SHP77 (cell line): Measurements from ENCODE around the gene CACNA1E.

Source experiments
- DNase-seq, 2 experiments: peaks; one replicate each; lab custom pipeline; 2025; lab: John Stamatoyannopoulos, UW

The CACNA1E gene

GRCh38 chr1:181483285-181484195 is at the start of gene CACNA1E:
CACNA1E (plus strand) TSS chr1:181483517; CDS start chr1:181483745, 228 bp downstream.
- DNase-seq: no peak

- DNase-seq: no peak
Observed at GRCh38 chr1:181433931-181434330, 49.4 kb upstream of the CACNA1E start.

- no peak for DNase-seq
Observed at GRCh38 chr1:181438013-181438412, 45.3 kb upstream of the CACNA1E start.

- no peak for DNase-seq
Observed at GRCh38 chr1:181440510-181440909, 42.8 kb upstream of the CACNA1E start.

- no peak for DNase-seq
Observed at GRCh38 chr1:181442181-181442525, 41.2 kb upstream of the CACNA1E start.

- DNase-seq: no peak
Observed at GRCh38 chr1:181443231-181443853, 40.0 kb upstream of the CACNA1E start.

- no peak for DNase-seq
Observed at GRCh38 chr1:181445436-181445835, 37.9 kb upstream of the CACNA1E start.

- DNase-seq: no peak
Observed at GRCh38 chr1:181448461-181448860, 34.9 kb upstream of the CACNA1E start.

GRCh38 chr1:181451661-181452230 is 31.6 kb upstream of the CACNA1E start:
- DNase-seq: no peak

GRCh38 chr1:181452746-181453145 is 30.6 kb upstream of the CACNA1E start:
- no peak for DNase-seq

- DNase-seq: no peak
Observed at GRCh38 chr1:181453541-181454201, 29.6 kb upstream of the CACNA1E start.

GRCh38 chr1:181456551-181456950 is 26.8 kb upstream of the CACNA1E start:
- no peak for DNase-seq

- no peak for DNase-seq
Observed at GRCh38 chr1:181458419-181458818, 24.9 kb upstream of the CACNA1E start.

- DNase-seq: no peak
Observed at GRCh38 chr1:181459067-181459466, 24.2 kb upstream of the CACNA1E start.

GRCh38 chr1:181469829-181470228 is 13.5 kb upstream of the CACNA1E start:
- no peak for DNase-seq

GRCh38 chr1:181475580-181475979 is 7.7 kb upstream of the CACNA1E start:
- no peak for DNase-seq

- DNase-seq: no peak
Observed at GRCh38 chr1:181476581-181476980, 6.7 kb upstream of the CACNA1E start.

- DNase-seq: no peak
Observed at GRCh38 chr1:181478306-181478705, 5.0 kb upstream of the CACNA1E start.

GRCh38 chr1:181479137-181479745 is 4.1 kb upstream of the CACNA1E start:
- DNase-seq: peak; percentile 52 to 54

GRCh38 chr1:181482001-181482430 is 1.3 kb upstream of the CACNA1E start:
- DNase-seq: no peak

- DNase-seq: no peak
Observed at GRCh38 chr1:181482521-181483284, 614 bp upstream of the CACNA1E start.
